ENCODE measurements around the gene DPYSL4. TPM values are rescaled to one million over a fixed set of nuclear protein-coding genes. Genes with fewer than 3 reads are reported as not detected.

DPYSL4 gene
- total and polyA plus RNA-seq, 12 donors: 0.42 to 7.6 (median 3.2) TPM

GRCh38 chr10:132237871-132238270 lies 51.1 kb downstream of the DPYSL4 start:
- no peaks in the 10 kb centered on the region for H3K4me1 ChIP-seq (replicated peaks in 1 of 2)
- WGBS, 4 donors: 37 to 73% (median 54%) methylated on average over 5 to 9 of the region's 9 CpGs
- TF ChIP-seq POLR2A (IDR thresholded peaks at IDR 0.05): no peak
- TF ChIP-seq, protein P1, sequence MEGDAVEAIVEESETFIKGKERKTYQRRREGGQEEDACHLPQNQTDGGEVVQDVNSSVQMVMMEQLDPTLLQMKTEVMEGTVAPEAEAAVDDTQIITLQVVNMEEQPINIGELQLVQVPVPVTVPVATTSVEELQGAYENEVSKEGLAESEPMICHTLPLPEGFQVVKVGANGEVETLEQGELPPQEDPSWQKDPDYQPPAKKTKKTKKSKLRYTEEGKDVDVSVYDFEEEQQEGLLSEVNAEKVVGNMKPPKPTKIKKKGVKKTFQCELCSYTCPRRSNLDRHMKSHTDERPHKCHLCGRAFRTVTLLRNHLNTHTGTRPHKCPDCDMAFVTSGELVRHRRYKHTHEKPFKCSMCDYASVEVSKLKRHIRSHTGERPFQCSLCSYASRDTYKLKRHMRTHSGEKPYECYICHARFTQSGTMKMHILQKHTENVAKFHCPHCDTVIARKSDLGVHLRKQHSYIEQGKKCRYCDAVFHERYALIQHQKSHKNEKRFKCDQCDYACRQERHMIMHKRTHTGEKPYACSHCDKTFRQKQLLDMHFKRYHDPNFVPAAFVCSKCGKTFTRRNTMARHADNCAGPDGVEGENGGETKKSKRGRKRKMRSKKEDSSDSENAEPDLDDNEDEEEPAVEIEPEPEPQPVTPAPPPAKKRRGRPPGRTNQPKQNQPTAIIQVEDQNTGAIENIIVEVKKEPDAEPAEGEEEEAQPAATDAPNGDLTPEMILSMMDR (IDR thresholded peaks at IDR 0.05): no peak

DNA sequence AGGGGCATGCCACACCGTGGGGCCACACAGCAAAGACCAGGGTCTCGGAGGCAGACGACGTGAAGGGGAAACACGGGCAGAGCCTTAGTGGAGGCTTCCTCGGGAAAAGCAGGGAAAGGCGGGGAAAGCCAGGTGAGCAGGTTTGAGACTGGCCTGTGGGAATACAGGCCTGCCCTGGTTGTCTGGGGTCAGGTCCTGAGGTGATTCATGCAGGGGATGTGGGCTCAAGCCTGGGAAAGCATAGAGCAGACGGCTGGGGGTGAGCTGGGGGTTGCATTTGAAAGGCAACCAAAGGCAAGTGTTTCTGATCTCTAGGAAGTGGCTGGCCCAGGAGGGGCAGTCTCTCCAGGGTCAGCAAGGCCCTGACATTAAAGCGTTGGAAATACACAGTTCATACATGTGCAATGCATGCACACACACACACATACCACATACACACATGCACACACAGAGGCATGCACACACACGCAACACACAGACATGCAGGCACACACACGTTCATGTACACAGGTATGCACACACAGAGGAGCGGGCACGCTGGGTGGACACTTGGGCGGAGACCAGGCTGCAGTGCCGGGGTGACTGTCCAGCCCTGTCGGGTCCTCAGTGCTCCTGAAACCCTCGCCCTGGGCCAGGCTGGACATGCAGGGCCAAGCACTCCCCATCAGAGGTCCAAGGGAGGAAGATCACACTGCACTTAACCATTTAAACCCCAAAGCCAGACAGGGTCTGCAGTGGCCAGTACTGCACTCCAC lies 51.8 kb downstream of the DPYSL4 start:
- H3K4me3 ChIP-seq: no peak overlapping the region
- no peak overlapping the region for H3K27ac ChIP-seq
- TF ChIP-seq, protein P1 (IDR thresholded peaks at IDR 0.05): no peak
- TF ChIP-seq POLR2A (IDR thresholded peaks at IDR 0.05): no peak
- H3K9me3 ChIP-seq (replicated peaks in 1 of 3): no peaks in the 10 kb centered on the region
- H3K4me1 ChIP-seq (replicated peaks in 1 of 2): no peaks in the 10 kb centered on the region
- no peaks in the 10 kb centered on the region for H3K27me3 ChIP-seq
- H3K36me3 ChIP-seq (replicated peaks in 1 of 2): no peaks in the 10 kb centered on the region
- WGBS, 4 donors: 86 to 94% (median 90%) methylated on average over 14 to 17 of the region's 17 CpGs
- DNase-seq: no peak
- intact Hi-C loops (cut with DNase I): no loop called here

More at GRCh38 chr10:132237871-132238270, 51.1 kb downstream of the DPYSL4 start:
- Histone ChIP-seq H3K4me3 (no peak overlapping the region), H3K27me3 (no peaks in the 10 kb centered on the region), H3K36me3 (replicated peaks in 1 of 2) (no peaks in the 10 kb centered on the region), H3K27ac (no peak overlapping the region), H3K9me3 (replicated peaks in 1 of 3) (no peaks in the 10 kb centered on the region)
- intact Hi-C loops (cut with DNase I): no loop called here
- no peak for DNase-seq

- WGBS, 4 donors: 86 to 92% (median 88%) methylated on average over 8 to 29 of the region's 29 CpGs
- TF ChIP-seq POLR2A (IDR thresholded peaks at IDR 0.05): no peak
- TF ChIP-seq, protein P1 (IDR thresholded peaks at IDR 0.05): no peak
- intact Hi-C loops (cut with DNase I): no loop called here
- Histone ChIP-seq H3K27ac (no peak overlapping the region), H3K4me3 (no peak overlapping the region), H3K9me3 (replicated peaks in 1 of 3) (no peaks in the 10 kb centered on the region), H3K4me1 (replicated peaks in 1 of 2) (no peaks in the 10 kb centered on the region), H3K27me3 (no peaks in the 10 kb centered on the region), H3K36me3 (replicated peaks in 1 of 2) (no peaks in the 10 kb centered on the region)
- DNase-seq: peak in 1 of 7 donors; percentile 85
Measured at GRCh38 chr10:132239126-132240031, 52.6 kb downstream of the DPYSL4 start.

- Histone ChIP-seq H3K36me3 (replicated peaks in 1 of 2) (no peaks in the 10 kb centered on the region), H3K4me3 (no peak overlapping the region), H3K9me3 (replicated peaks in 1 of 3) (no peaks in the 10 kb centered on the region), H3K27ac (no peak overlapping the region), H3K4me1 (replicated peaks in 1 of 2) (no peaks in the 10 kb centered on the region), H3K27me3 (no peaks in the 10 kb centered on the region)
- 76 to 94% (median 88%) methylated on average over 3 to 15 of the region's 15 CpGs for WGBS, 4 donors
- no peak for TF ChIP-seq POLR2A (IDR thresholded peaks at IDR 0.05)
- TF ChIP-seq, protein P1 (IDR thresholded peaks at IDR 0.05): no peak
- intact Hi-C loops (cut with DNase I): no loop called here
- DNase-seq: peak in 1 of 7 donors; percentile 62
Measured at GRCh38 chr10:132240156-132240555, 53.4 kb downstream of the DPYSL4 start.

Measured in adrenal gland (tissue), 12 donors.